Neural progenitor cell (in vitro differentiated cells): Measurements from ENCODE around the gene ANXA2R.

Experiments used
- CTCF ChIP-seq: fragments of 200-600 bp; sonication (generic); IDR thresholded peaks from 2 replicates; pipeline ENCODE4 v1.5.1; 2017; ENCODE audit warnings: antibody characterized with exemption, mild to moderate bottlenecking
- EZH2 ChIP-seq: fragments of 200-600 bp; sonication (generic); IDR thresholded peaks from 2 replicates; pipeline ENCODE4 v1.6.1; 2017; ENCODE audit warnings: antibody characterized with exemption, mild to moderate bottlenecking, moderate library complexity
- EZH2phosphoT487 ChIP-seq: fragments of 200-600 bp; sonication (generic); IDR thresholded peaks from 2 replicates; pipeline ENCODE4 v1.6.1; 2017; ENCODE audit warnings: antibody characterized with exemption

- TF ChIP-seq CTCF (peak; percentile 8), EZH2 (peak; percentile 22), EZH2phosphoT487 (no peak)
These were observed 440 bp downstream of the ANXA2R start for GRCh38 chr5:43039471-43040286.
